GM12892 (cell line): Measurements from ENCODE around the gene RBMS3.

ENCODE experiments used
- POLR2A ChIP-seq: IDR thresholded peaks from 2 replicates; pipeline ENCODE4 v1.6.1; 2011; ENCODE audit warnings: low read depth, low read length, control low read depth
- POLR2AphosphoS5 ChIP-seq: IDR thresholded peaks from 2 replicates; pipeline ENCODE4 v1.6.1; 2011; ENCODE audit warnings: low read depth, low read length, control low read depth

- TF ChIP-seq POLR2A, result no peak
- no peak for TF ChIP-seq POLR2AphosphoS5
Observed at GRCh38 chr3:30012941-30013543, 732.2 kb downstream of the RBMS3 start.
